ENCODE measurements around the gene NMNAT2.

NMNAT2 gene

DNA sequence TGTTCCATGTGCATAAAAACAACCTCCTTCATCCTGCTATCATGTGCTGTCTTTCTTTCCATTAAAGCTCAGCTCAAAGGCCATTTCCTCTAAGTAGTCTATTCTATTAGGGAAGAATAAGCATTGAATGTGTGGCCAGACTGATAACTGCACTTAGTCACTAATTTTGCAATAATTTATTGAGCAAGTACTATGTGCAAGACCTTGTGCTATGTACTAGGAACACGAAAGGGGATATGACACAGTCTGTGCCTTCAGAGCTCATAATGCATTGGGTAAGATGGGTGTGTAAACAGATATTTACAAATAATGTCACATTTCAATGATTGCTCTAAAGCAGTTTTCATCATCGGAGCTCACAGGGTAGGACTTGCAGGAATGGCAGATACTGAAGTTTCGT, 54.2 kb downstream of the NMNAT2 start:
- no peak for DNase-seq

DNA sequence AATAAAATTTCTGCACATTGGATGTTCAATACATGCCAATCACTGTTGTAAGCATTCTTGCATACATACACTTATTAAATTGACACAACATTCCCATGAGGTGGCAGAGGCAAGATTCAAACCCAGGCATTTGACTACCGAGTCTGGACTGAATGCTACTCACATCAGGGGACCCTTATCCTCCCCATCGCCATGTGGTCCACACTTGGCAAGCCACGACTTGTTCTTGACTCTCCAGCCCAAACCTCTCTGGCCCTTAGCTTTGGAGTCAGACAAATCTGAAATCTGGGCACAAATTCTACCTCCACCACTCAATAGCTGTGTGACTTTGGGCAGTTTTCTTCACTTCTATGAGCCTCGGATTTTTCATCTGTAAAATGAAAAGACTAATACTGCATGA, 57.1 kb downstream of the NMNAT2 start:
- DNase-seq = no peak

- no peak for DNase-seq
Measured at GRCh38 chr1:183360473-183360872, 57.7 kb downstream of the NMNAT2 start.

DNA sequence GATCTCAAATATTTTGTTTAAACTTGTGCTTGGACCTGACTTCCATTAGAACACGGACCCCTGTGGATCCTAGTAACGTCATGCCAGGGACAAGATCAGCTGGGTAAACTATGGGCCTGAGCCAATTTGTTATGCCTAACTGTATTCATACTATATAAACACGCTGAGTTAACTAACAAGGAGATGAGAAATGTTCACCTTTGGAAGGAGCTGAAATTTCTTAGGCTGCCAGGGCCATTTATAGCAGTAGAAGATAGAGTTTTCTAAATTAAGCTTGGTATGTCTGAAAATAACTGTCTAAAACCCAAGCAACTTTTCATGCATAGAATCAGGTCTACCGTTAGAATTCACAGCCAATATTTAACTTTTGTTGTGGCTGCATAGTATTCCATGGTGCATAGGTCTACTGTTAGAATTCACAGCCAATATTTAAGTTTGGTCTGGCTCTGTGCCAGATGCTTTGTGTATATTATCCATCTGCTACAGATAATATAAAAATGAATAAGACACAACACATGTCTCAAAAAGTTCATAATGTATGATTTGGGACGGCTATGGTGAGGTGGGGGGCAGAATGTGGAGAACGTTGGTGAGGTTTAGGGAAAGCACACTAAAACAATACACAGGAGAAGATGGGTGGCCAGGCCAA, 61.5 kb downstream of the NMNAT2 start:
- DNase-seq = no peak

GRCh38 chr1:183355797-183356196, 62.4 kb downstream of the NMNAT2 start:
- DNase-seq = no peak

DNA sequence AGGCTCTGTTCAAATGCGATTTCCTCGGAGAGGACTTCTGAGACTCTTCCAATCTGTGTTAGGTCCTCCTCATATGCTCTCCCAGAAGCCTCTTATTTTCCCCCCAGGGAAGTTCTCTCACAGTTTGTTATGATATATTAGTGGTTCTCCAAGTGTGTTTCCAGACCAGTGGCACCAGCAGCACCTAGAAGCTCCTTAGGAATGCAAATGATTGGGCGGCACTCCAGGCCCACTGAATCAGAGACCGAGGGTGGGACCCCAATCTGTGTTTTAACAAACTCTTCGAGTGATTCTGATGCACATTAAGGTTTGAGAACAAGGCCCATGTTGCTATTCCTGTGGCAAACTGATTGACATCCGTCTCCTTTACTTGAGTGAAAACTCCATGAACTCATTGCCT, 63.0 kb downstream of the NMNAT2 start:
- DNase-seq = no peak

DNA sequence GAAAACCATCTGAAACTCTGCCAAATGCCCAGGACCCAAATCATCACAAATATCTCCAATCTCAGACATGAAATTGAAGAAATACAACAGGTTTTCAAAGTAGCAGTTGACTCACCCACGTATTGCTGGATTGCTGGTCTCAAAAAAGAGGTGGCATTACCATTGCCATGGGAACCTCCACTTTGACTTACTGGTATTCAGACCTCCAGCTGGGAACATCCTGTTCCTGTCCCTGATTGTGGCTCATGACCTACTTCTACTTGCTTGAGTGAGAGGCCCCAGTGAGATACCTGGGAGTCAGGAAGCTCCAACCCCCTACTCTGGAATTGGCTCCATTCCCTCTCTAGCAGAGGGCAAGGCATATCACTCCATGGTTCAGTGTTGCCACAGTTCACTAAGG, 64.6 kb downstream of the NMNAT2 start:
- DNase-seq = no peak

GRCh38 chr1:183349201-183349711, 68.9 kb downstream of the NMNAT2 start:
- no peak for DNase-seq

DNA sequence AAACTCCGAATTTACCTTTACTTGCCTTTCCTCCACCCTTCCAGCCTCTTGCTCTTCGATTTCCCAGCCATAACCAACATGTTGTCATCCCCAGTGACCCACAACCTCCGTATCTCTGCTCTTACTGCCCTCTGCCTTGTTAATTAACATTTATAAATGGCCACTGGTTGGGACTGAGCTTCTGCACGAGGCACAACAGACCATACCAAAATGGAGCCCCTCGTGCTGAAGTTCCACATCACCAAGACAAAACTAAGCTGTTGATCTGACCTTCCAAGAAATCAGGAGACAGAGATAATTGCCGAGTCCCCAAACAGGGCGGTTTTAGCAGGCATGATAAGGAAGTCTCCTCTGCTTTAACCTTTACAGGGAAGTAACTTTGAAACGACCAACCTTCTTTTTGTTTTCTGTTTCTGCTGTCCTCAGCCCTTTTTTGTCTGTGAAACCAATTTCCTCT, 71.9 kb downstream of the NMNAT2 start:
- no peak for DNase-seq

DNA sequence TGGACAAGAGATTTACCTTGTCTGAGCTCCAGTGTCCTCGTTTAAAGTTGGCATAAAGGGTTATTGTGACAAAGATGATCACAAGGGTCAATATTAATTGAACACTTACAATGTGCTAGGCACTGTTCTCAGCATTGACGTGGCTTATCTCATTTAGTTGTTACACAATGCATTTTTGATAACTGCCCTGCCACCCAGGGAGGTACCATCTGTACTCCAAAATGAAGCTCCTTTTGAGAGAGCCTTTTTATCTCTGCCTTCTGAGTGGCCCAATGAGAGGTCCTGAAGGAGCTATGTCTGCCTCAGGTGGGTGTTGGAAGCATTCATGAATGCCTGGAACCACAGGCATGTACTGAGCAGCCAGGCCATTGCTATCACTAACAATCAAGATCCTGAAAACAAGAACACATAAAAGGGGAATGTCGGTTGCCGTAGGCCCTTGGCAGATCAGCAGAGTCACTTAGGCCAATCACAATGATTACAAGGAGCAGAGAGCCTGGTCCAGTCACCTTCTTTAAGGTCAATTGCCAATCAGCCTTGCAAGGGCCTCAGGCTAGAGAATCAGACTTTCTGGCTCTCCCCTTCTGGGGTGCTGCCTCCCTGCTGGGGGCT, 78.5 kb downstream of the NMNAT2 start:
- no peak for DNase-seq

GRCh38 chr1:183331091-183331742, 87.0 kb downstream of the NMNAT2 start:
- DNase-seq = peak; percentile 15

GRCh38 chr1:183330335-183330734, 87.8 kb downstream of the NMNAT2 start:
- no peak for DNase-seq

GRCh38 chr1:183328371-183328770, 89.8 kb downstream of the NMNAT2 start:
- DNase-seq = no peak

DNA sequence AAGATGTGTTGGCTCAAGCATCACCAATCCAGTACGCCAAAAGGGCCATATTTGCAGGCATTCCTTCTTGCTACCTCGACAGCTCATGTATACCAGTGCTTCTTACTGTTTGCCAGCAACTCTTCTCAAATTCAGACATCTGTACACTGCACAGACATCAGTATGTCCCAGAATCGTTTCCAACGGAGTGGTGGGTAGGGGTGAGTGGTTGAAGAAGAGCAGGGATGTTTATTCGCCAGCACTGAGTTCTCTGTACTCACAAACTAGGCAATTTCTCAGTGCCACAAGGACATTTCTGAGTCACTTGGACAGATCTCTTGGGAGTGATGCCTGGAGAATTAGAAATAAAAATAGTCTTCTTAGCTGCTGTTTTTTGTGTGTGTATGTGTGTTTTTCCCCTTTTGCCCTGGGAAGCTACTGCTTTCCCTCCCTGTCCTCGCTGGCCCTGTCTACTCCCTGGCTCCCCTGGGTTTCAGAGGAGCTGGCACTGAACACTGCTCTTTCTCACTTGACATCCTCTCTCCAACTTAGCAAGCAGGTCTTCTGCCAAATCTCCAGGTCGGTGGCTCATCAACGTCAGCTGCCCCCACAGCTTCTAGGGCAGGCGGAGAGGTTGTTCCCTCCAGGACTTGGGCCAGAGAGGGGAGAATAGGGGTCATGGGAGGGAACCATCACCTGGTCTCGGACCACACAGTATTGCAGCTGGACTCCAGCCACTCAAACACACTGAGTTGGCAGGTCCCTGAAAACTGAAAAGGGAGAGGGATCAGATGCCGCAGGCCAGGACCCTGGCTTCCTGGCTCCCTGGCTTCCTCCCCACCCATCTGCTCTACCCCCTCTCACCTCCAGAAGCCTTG, 90.5 kb downstream of the NMNAT2 start:
- no peak for DNase-seq

DNA sequence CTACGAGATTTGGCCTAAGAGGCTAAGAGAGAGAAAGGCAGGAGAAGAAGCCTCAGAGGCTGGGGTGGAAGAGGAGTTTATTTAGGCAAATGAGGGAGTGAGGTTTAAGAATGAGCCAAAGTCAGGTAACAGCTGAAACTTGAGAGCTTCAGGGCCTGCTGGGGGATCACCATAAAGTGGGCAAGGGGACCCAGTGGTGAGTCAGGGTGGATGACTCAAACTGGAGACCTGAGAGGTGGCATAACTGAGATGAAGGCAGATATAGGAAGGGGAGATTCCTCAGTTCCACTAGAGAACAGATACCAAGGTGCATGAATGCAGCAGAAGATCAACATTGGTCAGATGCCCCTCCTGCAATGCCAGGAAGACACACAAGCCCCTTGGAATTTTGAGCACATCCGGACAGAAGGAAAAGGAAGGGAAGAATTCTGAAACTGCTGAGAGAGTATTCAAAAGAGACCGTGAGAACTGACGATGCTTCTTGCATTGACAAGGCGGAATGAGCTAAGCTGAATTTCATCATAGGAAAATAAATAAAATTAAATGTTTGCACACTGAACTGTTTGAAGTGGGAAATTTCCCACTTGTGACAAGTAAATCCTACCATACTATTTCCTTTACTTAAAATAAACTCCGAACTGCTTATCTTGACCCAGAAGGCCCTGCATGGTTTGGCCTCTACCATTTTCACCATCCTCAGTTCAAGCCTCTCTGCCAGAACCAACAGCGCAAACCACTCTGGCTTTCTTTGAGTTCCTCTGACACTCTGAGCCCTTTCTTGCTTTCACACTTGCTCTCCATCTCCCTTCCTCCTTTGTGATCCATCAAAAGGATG, 94.1 kb downstream of the NMNAT2 start:
- no peak for DNase-seq

- no peak for DNase-seq
Measured at GRCh38 chr1:183319606-183320005, 98.6 kb downstream of the NMNAT2 start.

- DNase-seq = no peak
Measured at GRCh38 chr1:183319051-183319450, 99.1 kb downstream of the NMNAT2 start.

- no peak for DNase-seq
Measured at GRCh38 chr1:183318433-183318832, 99.7 kb downstream of the NMNAT2 start.

DNA sequence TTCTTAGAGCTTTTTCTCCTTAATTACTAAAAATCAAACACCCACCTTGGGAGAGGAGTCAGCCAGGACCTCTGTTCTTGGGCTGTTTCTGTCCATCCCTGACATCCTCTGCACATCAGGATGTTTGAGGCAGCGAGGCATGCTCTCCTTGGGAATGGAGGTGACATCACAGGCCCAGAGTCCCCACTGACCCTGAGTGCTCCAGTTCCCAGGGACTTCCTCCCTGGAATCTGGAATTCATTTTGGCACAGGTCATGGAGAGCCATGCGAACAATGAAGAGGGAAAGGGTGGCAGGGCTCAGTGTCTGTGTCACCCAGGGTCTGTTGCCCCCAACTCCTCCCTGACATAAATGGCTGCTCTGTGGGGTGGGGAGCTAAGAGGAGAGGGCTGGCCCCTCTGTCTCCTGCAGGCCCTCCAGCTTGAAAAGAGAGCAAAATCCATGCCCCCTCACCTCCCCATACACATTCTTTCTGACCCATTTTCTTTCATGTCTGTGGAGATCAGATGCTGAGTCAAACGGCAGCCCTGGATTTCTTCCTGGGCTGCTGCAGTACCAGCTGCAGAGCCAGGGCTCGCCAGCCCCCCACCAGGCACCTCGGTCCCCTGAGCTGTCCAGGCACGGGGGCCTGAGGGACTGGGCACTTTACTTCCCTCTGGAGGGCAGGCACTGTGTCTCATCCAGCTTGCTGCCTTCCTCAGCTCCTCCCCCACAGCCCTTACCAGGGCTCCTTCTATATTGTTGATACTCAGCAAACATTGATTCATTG, 102.0 kb downstream of the NMNAT2 start:
- DNase-seq = no peak

DNA sequence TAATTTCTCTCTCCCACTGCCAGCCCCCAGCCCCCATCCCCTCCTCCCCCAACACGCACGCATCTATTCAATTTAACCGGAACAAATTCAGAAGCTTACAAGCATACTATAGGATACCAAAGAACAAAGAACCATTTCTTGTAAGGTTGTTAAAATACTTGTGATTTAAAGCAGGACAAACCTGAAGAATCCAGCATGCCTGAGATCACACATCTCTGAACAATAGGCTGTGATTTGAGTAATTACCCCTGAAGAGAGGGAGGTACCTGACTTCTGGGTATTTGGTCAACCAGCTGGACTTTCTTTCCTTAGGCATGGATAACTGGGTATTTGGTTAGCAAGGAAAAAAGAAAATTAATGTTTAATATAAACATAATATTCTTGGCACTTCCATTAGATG, 105.1 kb downstream of the NMNAT2 start:
- no peak for DNase-seq

DNA sequence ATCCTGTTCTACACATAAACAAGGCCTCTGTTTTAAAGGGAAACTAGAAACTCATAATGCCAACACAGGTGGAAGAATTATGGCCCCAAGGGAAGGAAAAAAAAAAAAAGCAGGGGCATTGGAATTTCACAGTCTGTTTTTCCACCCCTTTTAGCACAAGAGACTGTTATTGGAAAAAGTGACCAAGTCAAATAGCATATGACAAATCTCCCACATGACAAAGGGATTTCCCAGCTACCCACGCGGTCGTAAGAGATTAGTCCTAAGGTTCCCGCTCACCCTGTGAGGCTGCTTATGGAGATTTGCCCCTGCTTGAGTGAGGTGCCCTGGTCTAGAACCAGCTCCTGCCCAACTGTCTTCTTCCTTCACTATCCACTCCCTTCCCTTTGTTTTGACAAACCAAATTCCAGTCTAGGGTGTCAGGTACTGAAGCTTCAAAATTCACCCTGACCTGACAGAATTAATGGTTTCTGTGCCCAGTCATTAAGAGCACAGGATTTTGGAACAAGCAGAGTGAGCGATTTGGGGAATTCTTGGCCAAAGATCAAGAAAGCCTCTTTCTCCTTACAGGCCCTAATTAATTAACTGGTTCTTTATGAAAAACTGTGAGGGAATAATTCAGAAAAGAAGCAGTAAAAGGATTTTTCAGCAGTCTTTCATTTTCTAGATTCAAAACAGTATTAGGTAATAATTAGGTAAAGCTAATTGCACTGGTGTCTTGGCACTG, 107.3 kb downstream of the NMNAT2 start:
- no peak for DNase-seq

Measured in NCI-H1694 treated with DMSO at 0.1 percent for 48 hours (cell line).